HUDEP-2 (cell line): Measurements from ENCODE around the gene UBASH3A.
A peak's percentile ranks its signal among the peaks of the same experiment; 100 is the strongest.
"Not testable (repeated sequence)": the region's sequence is repeated elsewhere in the genome, so short reads cannot be mapped to it uniquely, and the experiment has no call there.

Source experiments
- DNase-seq, 76 experiments: peaks; one replicate each; lab custom pipeline; 2025; ENCODE audit not compliant: unreplicated experiment in 76 of 76; lab: John Stamatoyannopoulos, UW

UBASH3A gene

GRCh38 chr21:42461881-42462877, 58.5 kb downstream of the UBASH3A start:
- DNase-seq, result no peak

GRCh38 chr21:42463861-42464515, 60.3 kb downstream of the UBASH3A start:
- peak in 47 of 76 experiments; percentile 3 to 62 (median 31) for DNase-seq

- peak in 58 of 76 experiments; percentile 7 to 84 (median 41) for DNase-seq
Observed at GRCh38 chr21:42465008-42465802, 61.5 kb downstream of the UBASH3A start.

- DNase-seq, result peak in 1 of 76 experiments; percentile 56
Observed at GRCh38 chr21:42465803-42466127, 62.1 kb downstream of the UBASH3A start.

- DNase-seq, result no peak
Observed at GRCh38 chr21:42466700-42467099, 63.0 kb downstream of the UBASH3A start.

- DNase-seq, result peak in 62 of 76 experiments; percentile 12 to 88 (median 50)
Observed at GRCh38 chr21:42467140-42467983, 63.7 kb downstream of the UBASH3A start.

GRCh38 chr21:42468491-42469131, 64.9 kb downstream of the UBASH3A start:
- peak in 11 of 76 experiments; percentile 7 to 32 (median 13) for DNase-seq

- no peak for DNase-seq
Observed at GRCh38 chr21:42469272-42469671, 65.6 kb downstream of the UBASH3A start.

- DNase-seq, result not testable (repeated sequence)
Observed at GRCh38 chr21:42469726-42470125, 66.0 kb downstream of the UBASH3A start.

GRCh38 chr21:42471206-42471605, 67.5 kb downstream of the UBASH3A start:
- no peak for DNase-seq

- DNase-seq, result no peak
Observed at GRCh38 chr21:42471716-42472330, 68.1 kb downstream of the UBASH3A start.

GRCh38 chr21:42472521-42472920, 68.8 kb downstream of the UBASH3A start:
- DNase-seq, result no peak

GRCh38 chr21:42473498-42474042, 69.9 kb downstream of the UBASH3A start:
- DNase-seq, result no peak

GRCh38 chr21:42474043-42474831, 70.5 kb downstream of the UBASH3A start:
- DNase-seq, result no peak

GRCh38 chr21:42475036-42475435, 71.3 kb downstream of the UBASH3A start:
- no peak for DNase-seq

- no peak for DNase-seq
Observed at GRCh38 chr21:42475526-42476387, 72.1 kb downstream of the UBASH3A start.
